OCI-LY7 (cell line): Measurements from ENCODE around the gene SAC3D1. TPM values are rescaled to one million over a fixed set of nuclear protein-coding genes. Genes with fewer than 3 reads are reported as not detected.

Experiments
- BruUV-seq: library from RNA; stranded (reverse); fragments of 400-500 nt; replicated peaks from 2 replicates; lab custom pipeline; 2021; lab: Mats Ljungman, UMichigan
- CTCF ChIA-PET: fragments of 300-600 bp; sonication (Branson Sonifier 250); formaldehyde crosslinking; loops from one replicate; lab custom pipeline; 2022; ENCODE audit warnings: antibody characterized with exemption; ENCODE audit not compliant: unreplicated experiment; lab: Charles Lee
- POLR2A ChIA-PET: fragments of 300-600 bp; sonication (Branson Sonifier 250); formaldehyde crosslinking; loops from one replicate; lab custom pipeline; 2022; ENCODE audit warnings: antibody characterized with exemption; lab: Charles Lee
- DNase-seq: peaks from one replicate; pipeline ENCODE4 v3.0.0-alpha.2; 2015; ENCODE audit warnings: low spot score
- H2AFZ ChIP-seq: fragments of 200-600 bp; sonication (generic), shearing (Covaris generic); 2 replicates; pipeline ENCODE4 v1.6.1; 2014; ENCODE audit warnings: mild to moderate bottlenecking, antibody characterized with exemption, low read length, moderate library complexity
- H3K27ac ChIP-seq: fragments of 200-600 bp; sonication (generic); 2 replicates; pipeline ENCODE4 v1.5.1; 2014; ENCODE audit warnings: mixed run types, low read depth, mild to moderate bottlenecking, moderate library complexity, low read length, inconsistent platforms; ENCODE audit not compliant: poor library complexity, severe bottlenecking
- H3K36me3 ChIP-seq: fragments of 200-600 bp; sonication (generic); 2 replicates; pipeline ENCODE4 v1.6.1; 2014; ENCODE audit warnings: mild to moderate bottlenecking, antibody characterized with exemption, low read length, moderate library complexity, mixed read lengths; ENCODE audit not compliant: insufficient read depth
- H3K4me1 ChIP-seq: fragments of 200-600 bp; sonication (generic); 2 replicates; pipeline ENCODE4 v1.5.1; 2014; ENCODE audit warnings: mild to moderate bottlenecking, low read length; ENCODE audit not compliant: insufficient read depth, poor library complexity, severe bottlenecking
- H3K4me2 ChIP-seq: fragments of 200-600 bp; sonication (generic); 2 replicates; pipeline ENCODE4 v1.6.1; 2014; ENCODE audit warnings: mild to moderate bottlenecking, low read length
- H3K4me3 ChIP-seq: fragments of 200-600 bp; sonication (generic); 2 replicates; pipeline ENCODE4 v1.5.1; 2014; ENCODE audit warnings: mild to moderate bottlenecking, low read depth, low read length; ENCODE audit not compliant: poor library complexity, severe bottlenecking
- H3K79me2 ChIP-seq: fragments of 200-600 bp; sonication (generic); 2 replicates; pipeline ENCODE4 v1.6.1; 2016; ENCODE audit warnings: low read depth, mild to moderate bottlenecking, low read length, moderate library complexity, mixed read lengths; ENCODE audit not compliant: insufficient read depth
- H3K9me2 ChIP-seq: fragments of 200-600 bp; sonication (generic); 2 replicates; pipeline ENCODE4 v1.6.1; 2016; ENCODE audit warnings: mild to moderate bottlenecking, low read length, mixed read lengths; ENCODE audit not compliant: insufficient read depth
- H3K9me3 ChIP-seq: fragments of 200-600 bp; sonication (generic); 2 replicates; pipeline ENCODE4 v1.6.1; 2014; ENCODE audit warnings: mild to moderate bottlenecking, mixed run types, low read length, mixed read lengths
- H4K20me1 ChIP-seq: fragments of 200-600 bp; sonication (generic); 2 replicates; pipeline ENCODE4 v1.6.1; 2014; ENCODE audit warnings: mild to moderate bottlenecking, antibody characterized with exemption, low read length, moderate library complexity, mixed read lengths; ENCODE audit not compliant: insufficient read depth
- CTCF ChIP-seq: fragments of 200-600 bp; sonication (generic); conservative IDR thresholded peaks from 2 replicates; pipeline ENCODE4 v1.5.1; 2014; ENCODE audit warnings: mild to moderate bottlenecking, antibody characterized with exemption, low read length, moderate library complexity, mixed read lengths
- EZH2phosphoT487 ChIP-seq: fragments of 200-600 bp; sonication (generic); IDR thresholded peaks from 2 replicates; pipeline ENCODE4 v1.6.1; 2018; ENCODE audit warnings: low read depth, borderline replicate concordance, mild to moderate bottlenecking, mixed run types, antibody characterized with exemption, low read length, moderate library complexity, mixed read lengths
- intact Hi-C: fragments of 100-400 bp; cut with micrococcal nuclease; formaldehyde crosslinking; loops from one replicate; pipeline ENCODE4 v1.10.0; 2022; ENCODE audit not compliant: unreplicated experiment
- total RNA-seq, 2 experiments: library from RNA; depleted of rRNA in 1 of 2; stranded (reverse); fragments of >200 nt in 1 of 2; shearing (Covaris generic) in 1 of 2; gene quantifications; 2 replicates each; pipeline ENCODE4 v1.2.3, GENCODE V29; 2014 to 2022

SAC3D1 gene
- total RNA-seq, 2 experiments from 2014 or later = 28.2 to 32.5 TPM

- peaks cover 2% of the 10 kb centered on the region for H3K36me3 ChIP-seq
- no peak overlapping the region for H3K4me2 ChIP-seq
- H3K79me2 ChIP-seq = no peaks in the 10 kb centered on the region
- H2AFZ ChIP-seq = no peak overlapping the region
- no peak for DNase-seq
- no peak for TF ChIP-seq CTCF
- no peak for TF ChIP-seq EZH2phosphoT487
- BruUV-seq = no TSS peak
- peaks cover 26% of the 10 kb centered on the region for H3K4me1 ChIP-seq
- H3K4me3 ChIP-seq = no peak overlapping the region
- ChIA-PET POLR2A (interaction anchor here (0.6 kb wide), 1 partner anchor 244 kb away, joined by 5 read pairs; no protein-coding TSS in a partner anchor), CTCF (no interaction called here)
- H3K9me2 ChIP-seq = no peaks in the 10 kb centered on the region
- H3K9me3 ChIP-seq = no peaks in the 10 kb centered on the region
- H3K27ac ChIP-seq = no peak overlapping the region
- H4K20me1 ChIP-seq = no peaks in the 10 kb centered on the region
- intact Hi-C loops = no loop called here
Observed at GRCh38 chr11:65069217-65069616, 28.2 kb downstream of the SAC3D1 start.

- Histone ChIP-seq H3K4me2 (peak overlapping the region; percentile 37; the same call in 1 of the 2 replicates), H3K36me3 (peaks cover 26% of the 10 kb centered on the region), H4K20me1 (no peaks in the 10 kb centered on the region), H3K4me1 (peaks cover 19% of the 10 kb centered on the region), H2AFZ (peak overlapping the region; percentile 27; the same call in 1 of the 2 replicates), H3K79me2 (peaks cover under 1% of the 10 kb centered on the region; the same call in 1 of the 2 replicates), H3K27ac (peak overlapping the region; percentile 26), H3K9me2 (no peaks in the 10 kb centered on the region), H3K9me3 (no peaks in the 10 kb centered on the region), H3K4me3 (no peak overlapping the region)
- intact Hi-C loops = no loop called here
- TF ChIP-seq EZH2phosphoT487 (no peak), CTCF (no peak)
- POLR2A ChIA-PET = interaction anchor here (1.5 kb wide), 1 partner anchor 11 kb away, joined by 4 read pairs; the partner anchor contains the start of genes CDCA5 and ZFPL1
- CTCF ChIA-PET = no interaction called here
- DNase-seq = peak; percentile 36
- BruUV-seq = no TSS peak
Observed at GRCh38 chr11:65071907-65072630, 31.1 kb downstream of the SAC3D1 start.

- Histone ChIP-seq H3K4me1 (peaks cover 14% of the 10 kb centered on the region), H3K79me2 (peaks cover 6% of the 10 kb centered on the region; the same call in 1 of the 2 replicates), H3K4me3 (no peak overlapping the region), H2AFZ (no peak overlapping the region), H3K9me3 (no peaks in the 10 kb centered on the region), H3K36me3 (peaks cover 31% of the 10 kb centered on the region), H3K9me2 (no peaks in the 10 kb centered on the region), H3K4me2 (peak overlapping the region; percentile 37; the same call in 1 of the 2 replicates), H4K20me1 (no peaks in the 10 kb centered on the region), H3K27ac (no peak overlapping the region)
- ChIA-PET CTCF (no interaction called here), POLR2A (interaction anchor here (1.5 kb wide), 1 partner anchor 11 kb away, joined by 4 read pairs; the partner anchor contains the start of genes CDCA5 and ZFPL1)
- TF ChIP-seq EZH2phosphoT487 (no peak), CTCF (no peak)
- no peak for DNase-seq
- intact Hi-C loops = no loop called here
- BruUV-seq = no TSS peak
Observed at GRCh38 chr11:65072631-65072966, 31.6 kb downstream of the SAC3D1 start.
